ENCODE data around the gene ABCG8.

- TF ChIP-seq CTCF (IDR thresholded peaks at IDR 0.05) (no peak), POLR2AphosphoS5 (IDR thresholded peaks at IDR 0.05) (no peak)
These were observed 27.9 kb upstream of the ABCG8 start for GRCh38 chr2:43810888-43811287.

All from esophagus muscularis mucosa (tissue), 3 donors.